ENCODE measurements around the gene FBF1. TPM values are rescaled to one million over a fixed set of nuclear protein-coding genes. Genes with fewer than 3 reads are reported as not detected.

Gene FBF1
- total RNA-seq, 1 donor from 2014 or later: 6.7 TPM

- no peak for DNase-seq (ENCODE audit: low spot score)
These were observed 24.6 kb upstream of the FBF1 start for GRCh38 chr17:75965468-75965867.

DNA sequence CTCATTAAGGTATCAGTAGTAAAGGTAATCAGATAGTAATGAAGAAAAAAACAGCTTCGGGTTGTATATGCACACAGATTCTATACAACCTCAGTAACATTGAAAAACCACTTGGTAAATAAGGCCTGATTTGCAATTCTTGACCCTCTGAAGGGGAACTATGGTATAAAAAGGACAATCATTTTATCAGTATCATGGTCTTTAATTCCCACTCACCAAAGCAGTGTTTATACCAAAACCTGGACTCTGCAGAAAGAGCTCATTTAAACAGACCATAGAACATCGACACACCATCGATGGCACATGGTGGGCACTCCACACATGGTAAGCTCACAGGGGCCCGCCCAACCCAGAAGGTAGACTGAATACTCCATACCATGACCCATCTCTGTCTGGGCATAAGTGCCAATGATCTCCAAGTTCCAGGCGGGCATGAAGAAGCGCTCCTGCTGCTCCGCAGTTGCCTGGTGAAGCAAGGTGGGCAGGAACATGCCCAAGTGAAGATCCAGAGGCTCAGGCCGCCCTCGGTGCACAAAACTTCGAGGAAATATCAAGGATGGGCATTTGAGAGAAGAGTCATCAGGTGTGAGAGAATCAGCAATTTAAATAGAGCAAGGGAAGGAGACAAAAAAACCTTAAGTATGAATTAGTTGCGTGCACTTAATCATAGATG, 19.1 kb upstream of the FBF1 start:
- no peak for DNase-seq (ENCODE audit: low spot score)
- H3K27ac Mint-ChIP-seq (ENCODE audit: unreplicated experiment): no peak overlapping the region

More at GRCh38 chr17:75965468-75965867, 24.6 kb upstream of the FBF1 start:
- no peak overlapping the region for H3K4me3 Mint-ChIP-seq (ENCODE audit: unreplicated experiment)
- H3K9me3 Mint-ChIP-seq (ENCODE audit: low read depth): no peaks in the 10 kb centered on the region
- H3K27me3 Mint-ChIP-seq (ENCODE audit: low read depth): no peaks in the 10 kb centered on the region
- peaks cover 6% of the 10 kb centered on the region for H3K36me3 Mint-ChIP-seq (ENCODE audit: low read depth)
- H3K4me1 Mint-ChIP-seq (ENCODE audit: low read depth): peaks cover 10% of the 10 kb centered on the region
- no peak for TF ChIP-seq CTCF (IDR thresholded peaks at IDR 0.05)
- H3K27ac Mint-ChIP-seq (ENCODE audit: unreplicated experiment): no peak overlapping the region

DNA sequence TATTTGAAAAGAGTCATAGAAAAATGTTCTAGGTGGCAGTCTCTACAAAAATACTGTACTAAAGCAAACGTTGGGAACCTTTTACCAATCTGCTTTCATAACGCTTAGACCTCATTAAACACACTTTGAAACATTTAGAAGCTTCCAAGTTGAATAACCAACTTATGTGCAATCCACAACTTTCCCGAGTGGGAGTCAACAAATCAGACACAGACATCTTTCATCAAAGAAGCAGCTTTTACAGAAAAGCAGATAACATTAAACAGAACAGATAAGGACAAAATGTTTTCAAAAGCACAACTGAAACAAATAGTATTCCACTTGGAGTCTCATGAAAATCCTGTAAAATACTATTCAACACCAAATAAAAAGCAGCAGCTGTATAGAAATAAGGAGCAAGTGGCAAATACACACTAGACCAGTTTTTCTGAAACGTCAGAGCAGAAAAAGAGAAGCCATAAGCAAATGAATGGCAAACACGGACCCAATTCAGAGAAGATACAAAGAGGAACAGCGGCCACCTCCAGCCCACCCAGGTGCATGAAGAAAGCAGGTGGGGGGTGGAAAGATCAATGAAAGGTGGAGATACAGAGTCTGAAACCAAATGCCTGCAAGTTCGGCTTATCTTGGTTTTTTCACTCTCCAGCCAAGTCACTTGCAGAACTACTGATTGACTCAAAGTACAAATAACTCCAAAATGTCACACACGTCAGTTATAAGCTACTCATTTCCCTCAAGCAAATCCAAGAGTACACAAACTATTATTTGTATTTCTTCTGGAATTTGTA, 18.4 kb upstream of the FBF1 start:
- Mint-ChIP-seq H3K27ac (ENCODE audit: unreplicated experiment) (no peak overlapping the region), H3K9me3 (ENCODE audit: low read depth) (no peaks in the 10 kb centered on the region), H3K4me1 (ENCODE audit: low read depth) (peaks cover 14% of the 10 kb centered on the region), H3K4me3 (ENCODE audit: unreplicated experiment) (no peak overlapping the region), H3K36me3 (ENCODE audit: low read depth) (peaks cover 14% of the 10 kb centered on the region), H3K27me3 (ENCODE audit: low read depth) (no peaks in the 10 kb centered on the region)
- no peak for TF ChIP-seq CTCF (IDR thresholded peaks at IDR 0.05)
- DNase-seq (ENCODE audit: low spot score): no peak

More for the DNA sequence above, 19.1 kb upstream of the FBF1 start:
- TF ChIP-seq CTCF (IDR thresholded peaks at IDR 0.05): no peak
- Mint-ChIP-seq H3K4me3 (ENCODE audit: unreplicated experiment) (no peak overlapping the region), H3K9me3 (ENCODE audit: low read depth) (no peaks in the 10 kb centered on the region), H3K4me1 (ENCODE audit: low read depth) (peaks cover 14% of the 10 kb centered on the region), H3K27me3 (ENCODE audit: low read depth) (no peaks in the 10 kb centered on the region), H3K36me3 (ENCODE audit: low read depth) (peaks cover 14% of the 10 kb centered on the region)

DNA sequence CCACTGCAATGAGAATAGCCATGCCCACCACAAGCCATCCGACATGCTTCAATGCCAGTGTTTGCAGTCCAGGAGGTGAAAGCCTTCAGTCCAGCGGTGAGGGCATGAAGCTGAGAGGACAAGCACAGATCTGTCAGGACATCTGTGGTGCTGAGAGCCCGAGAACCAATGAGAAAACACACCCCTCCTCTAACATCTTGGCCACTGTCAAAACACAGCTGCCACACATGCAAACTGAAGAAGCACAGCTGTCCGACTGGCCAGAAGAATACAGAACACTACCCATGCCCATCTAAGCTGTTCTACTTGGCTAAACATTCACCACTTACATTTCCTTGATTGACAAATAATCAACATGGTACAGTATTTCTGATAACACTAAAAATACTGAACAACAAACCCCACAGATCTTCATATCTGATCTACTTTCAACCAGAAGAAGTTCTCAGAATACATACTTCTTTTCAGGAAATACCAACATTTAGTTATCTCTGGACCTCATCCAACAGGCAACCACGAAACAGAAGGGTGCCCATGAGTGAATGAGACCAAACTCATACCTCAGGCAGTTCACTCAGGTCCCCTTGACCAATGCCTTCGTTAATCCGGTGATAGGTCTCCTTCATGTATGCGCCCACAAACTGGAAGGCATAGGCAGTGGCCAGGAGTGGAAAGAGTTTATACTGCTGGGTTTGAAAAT, 10.2 kb upstream of the FBF1 start:
- peaks cover 15% of the 10 kb centered on the region for H3K4me1 Mint-ChIP-seq (ENCODE audit: low read depth)
- no peak overlapping the region for H3K4me3 Mint-ChIP-seq (ENCODE audit: unreplicated experiment)
- peak overlapping the region; percentile 55 for H3K27ac Mint-ChIP-seq (ENCODE audit: unreplicated experiment)
- H3K36me3 Mint-ChIP-seq (ENCODE audit: low read depth): peaks cover 39% of the 10 kb centered on the region
- H3K9me3 Mint-ChIP-seq (ENCODE audit: low read depth): no peaks in the 10 kb centered on the region
- peak; percentile 15 for DNase-seq (ENCODE audit: low spot score)
- no peak for TF ChIP-seq CTCF (IDR thresholded peaks at IDR 0.05)
- no peaks in the 10 kb centered on the region for H3K27me3 Mint-ChIP-seq (ENCODE audit: low read depth)

DNA sequence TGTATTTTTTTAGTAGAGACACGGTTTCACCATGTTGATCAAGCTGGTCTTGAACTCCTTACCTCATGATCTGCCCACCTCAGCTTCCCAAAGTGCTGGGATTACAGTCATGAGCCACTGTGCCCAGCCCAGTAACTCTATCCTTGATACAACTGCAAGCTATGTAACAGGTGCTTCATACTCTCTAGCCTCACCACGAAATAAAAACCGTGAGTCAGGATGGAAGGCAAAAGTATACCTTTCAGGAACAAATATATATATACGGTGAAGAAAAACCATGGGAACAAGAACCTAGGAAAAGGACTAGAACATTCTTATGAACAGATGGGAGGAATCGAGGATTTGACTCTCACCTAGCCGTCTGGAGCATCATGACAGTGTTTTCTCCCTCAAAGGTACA, 9.6 kb upstream of the FBF1 start:
- H3K27ac Mint-ChIP-seq (ENCODE audit: unreplicated experiment): no peak overlapping the region
- H3K27me3 Mint-ChIP-seq (ENCODE audit: low read depth): no peaks in the 10 kb centered on the region
- DNase-seq (ENCODE audit: low spot score): no peak
- no peak overlapping the region for H3K4me3 Mint-ChIP-seq (ENCODE audit: unreplicated experiment)
- peaks cover 15% of the 10 kb centered on the region for H3K4me1 Mint-ChIP-seq (ENCODE audit: low read depth)
- no peaks in the 10 kb centered on the region for H3K9me3 Mint-ChIP-seq (ENCODE audit: low read depth)
- H3K36me3 Mint-ChIP-seq (ENCODE audit: low read depth): peaks cover 38% of the 10 kb centered on the region
- no peak for TF ChIP-seq CTCF (IDR thresholded peaks at IDR 0.05)

Measured in chondrocyte (in vitro differentiated cells).